ENCODE data around the gene SLC22A16.
"Not testable (repeated sequence)": the region's sequence is repeated elsewhere in the genome, so short reads cannot be mapped to it uniquely, and the experiment has no call there.

SLC22A16 gene

DNA sequence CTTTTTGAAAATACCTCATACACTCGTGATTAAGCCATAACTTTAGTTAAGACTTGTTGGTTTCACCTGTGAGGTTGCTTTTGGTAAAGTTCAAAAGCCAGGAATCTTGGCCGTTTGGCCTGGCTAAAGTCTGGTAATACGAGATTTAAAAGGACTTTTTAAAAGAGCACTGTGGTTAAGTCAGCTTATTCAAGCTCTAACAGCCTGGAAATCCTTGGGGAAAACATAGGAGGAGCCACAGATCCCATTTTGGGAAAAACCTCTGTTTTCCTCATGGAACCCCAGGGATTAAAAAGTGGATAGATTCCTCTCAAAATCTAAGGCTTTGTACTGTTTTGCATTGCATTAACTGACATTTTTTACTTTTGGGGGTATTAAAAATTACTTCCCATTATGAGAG is 13.7 kb upstream of the SLC22A16 start:
- no peak for DNase-seq (ENCODE audit: low read depth)
- no peak overlapping the region for H3K4me3 ChIP-seq (ENCODE audit: low read length)
- TF ChIP-seq, protein P1, sequence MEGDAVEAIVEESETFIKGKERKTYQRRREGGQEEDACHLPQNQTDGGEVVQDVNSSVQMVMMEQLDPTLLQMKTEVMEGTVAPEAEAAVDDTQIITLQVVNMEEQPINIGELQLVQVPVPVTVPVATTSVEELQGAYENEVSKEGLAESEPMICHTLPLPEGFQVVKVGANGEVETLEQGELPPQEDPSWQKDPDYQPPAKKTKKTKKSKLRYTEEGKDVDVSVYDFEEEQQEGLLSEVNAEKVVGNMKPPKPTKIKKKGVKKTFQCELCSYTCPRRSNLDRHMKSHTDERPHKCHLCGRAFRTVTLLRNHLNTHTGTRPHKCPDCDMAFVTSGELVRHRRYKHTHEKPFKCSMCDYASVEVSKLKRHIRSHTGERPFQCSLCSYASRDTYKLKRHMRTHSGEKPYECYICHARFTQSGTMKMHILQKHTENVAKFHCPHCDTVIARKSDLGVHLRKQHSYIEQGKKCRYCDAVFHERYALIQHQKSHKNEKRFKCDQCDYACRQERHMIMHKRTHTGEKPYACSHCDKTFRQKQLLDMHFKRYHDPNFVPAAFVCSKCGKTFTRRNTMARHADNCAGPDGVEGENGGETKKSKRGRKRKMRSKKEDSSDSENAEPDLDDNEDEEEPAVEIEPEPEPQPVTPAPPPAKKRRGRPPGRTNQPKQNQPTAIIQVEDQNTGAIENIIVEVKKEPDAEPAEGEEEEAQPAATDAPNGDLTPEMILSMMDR (conservative IDR thresholded peaks at IDR 0.05; ENCODE audit: low read length): no peak

DNA sequence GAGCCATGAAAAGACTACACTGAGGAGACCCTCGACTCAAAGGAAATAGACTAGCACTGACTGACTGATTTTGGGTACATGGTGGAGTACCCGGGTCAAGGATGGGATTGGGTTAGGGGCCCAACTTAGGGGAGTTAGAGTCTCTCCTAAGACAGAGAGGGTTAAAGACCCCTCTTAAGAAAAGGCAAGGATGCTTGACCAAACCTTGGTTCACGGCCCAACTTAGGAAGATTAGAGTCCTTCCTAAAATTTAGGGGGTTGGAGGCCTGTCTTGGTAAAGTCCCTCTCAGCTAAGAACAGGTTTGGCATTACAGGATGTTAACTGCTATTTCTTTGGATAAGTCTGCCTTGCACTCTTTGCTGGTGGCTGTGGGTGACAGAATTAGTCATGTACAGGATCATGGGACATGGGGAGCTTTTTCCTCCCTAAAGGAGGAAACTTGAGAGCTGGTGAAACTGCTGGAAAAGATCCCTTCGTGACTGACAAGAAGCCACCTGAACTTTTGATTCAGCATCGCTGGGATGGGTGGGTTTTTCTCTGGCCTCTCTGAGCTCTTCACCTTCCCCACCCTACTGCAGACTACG is 12.3 kb upstream of the SLC22A16 start:
- no peak overlapping the region for H3K4me3 ChIP-seq (ENCODE audit: low read length)
- no peak for DNase-seq (ENCODE audit: low read depth)
- TF ChIP-seq, protein P1 (conservative IDR thresholded peaks at IDR 0.05; ENCODE audit: low read length): no peak

GRCh38 chr6:110487968-110488381 is 11.6 kb upstream of the SLC22A16 start:
- DNase-seq (ENCODE audit: low read depth); H3K4me3 ChIP-seq (ENCODE audit: low read length): not testable (repeated sequence)

GRCh38 chr6:110486756-110487155 is 10.3 kb upstream of the SLC22A16 start:
- H3K4me3 ChIP-seq (ENCODE audit: low read length): no peak overlapping the region
- TF ChIP-seq, protein P1 (conservative IDR thresholded peaks at IDR 0.05; ENCODE audit: low read length): no peak
- no peak for DNase-seq (ENCODE audit: low read depth)

DNA sequence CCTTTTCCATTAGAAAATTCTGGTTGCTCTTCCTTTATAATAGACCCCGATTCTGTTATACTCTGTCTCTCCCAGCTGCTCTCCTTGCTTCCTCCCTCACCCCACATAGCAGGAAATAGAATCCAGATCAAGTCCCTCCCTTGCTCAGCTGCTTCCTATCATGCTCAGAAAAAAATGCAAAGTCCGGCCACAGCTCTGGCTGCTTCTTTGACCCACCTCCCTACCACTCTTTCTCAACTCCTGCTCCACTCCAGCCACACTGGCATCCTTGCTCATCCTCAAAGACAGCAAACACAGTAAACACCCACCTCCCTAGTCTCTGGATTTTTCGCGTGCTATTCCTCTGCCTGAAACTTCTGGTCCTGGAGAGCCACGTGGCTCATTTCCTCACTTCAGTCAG is 9.1 kb upstream of the SLC22A16 start:
- H3K4me3 ChIP-seq (ENCODE audit: low read length): no peak overlapping the region

GRCh38 chr6:110484321-110484720 is 7.9 kb upstream of the SLC22A16 start:
- DNase-seq (ENCODE audit: low read depth): no peak
- no peak overlapping the region for H3K4me3 ChIP-seq (ENCODE audit: low read length)
- TF ChIP-seq, protein P1 (conservative IDR thresholded peaks at IDR 0.05; ENCODE audit: low read length): no peak

More for the DNA sequence above, 9.1 kb upstream of the SLC22A16 start:
- DNase-seq (ENCODE audit: low read depth): no peak
- TF ChIP-seq, protein P1 (conservative IDR thresholded peaks at IDR 0.05; ENCODE audit: low read length): no peak

- DNase-seq (ENCODE audit: low read depth): no peak
- TF ChIP-seq, protein P1 (conservative IDR thresholded peaks at IDR 0.05; ENCODE audit: low read length): no peak
- no peak overlapping the region for H3K4me3 ChIP-seq (ENCODE audit: low read length)
Measured at GRCh38 chr6:110482774-110483400, 6.5 kb upstream of the SLC22A16 start.

Data from AG10803 (cell line).